GM10266 (cell line): ENCODE measurements around the gene SEPSECS.

ENCODE experiments used
- DNase-seq: peaks from one replicate; pipeline ENCODE4 v3.0.0; 2012; ENCODE audit errors: extremely low spot score
- CTCF ChIP-seq: IDR thresholded peaks from 2 replicates; pipeline ENCODE4 v1.5.1; 2012; ENCODE audit warnings: mild to moderate bottlenecking, low read depth; ENCODE audit not compliant: control insufficient read depth, insufficient read depth; ENCODE audit errors: missing control alignments

The SEPSECS gene

GRCh38 chr4:25159837-25160713 lies at the start of gene SEPSECS:
Gene SEPSECS (minus strand): TSS chr4:25160449. CDS start chr4:25160369, 80 bp downstream.
- peak; percentile 87 for DNase-seq
- no peak for TF ChIP-seq CTCF

- DNase-seq: no peak
- TF ChIP-seq CTCF: no peak
Measured at GRCh38 chr4:25209702-25210101, 49.5 kb upstream of the SEPSECS start.

GRCh38 chr4:25207997-25208396 lies 47.7 kb upstream of the SEPSECS start:
- DNase-seq: no peak
- no peak for TF ChIP-seq CTCF

GRCh38 chr4:25198713-25199112 lies 38.5 kb upstream of the SEPSECS start:
- TF ChIP-seq CTCF: no peak
- no peak for DNase-seq

- DNase-seq: no peak
- no peak for TF ChIP-seq CTCF
Measured at GRCh38 chr4:25190407-25190806, 30.2 kb upstream of the SEPSECS start.

- TF ChIP-seq CTCF: no peak
- no peak for DNase-seq
Measured at GRCh38 chr4:25184056-25184455, 23.8 kb upstream of the SEPSECS start.

GRCh38 chr4:25182937-25183336 lies 22.7 kb upstream of the SEPSECS start:
- DNase-seq: no peak
- no peak for TF ChIP-seq CTCF
